ENCODE data around the gene MUC4.
"Not testable (repeated sequence)": the region's sequence is repeated elsewhere in the genome, so short reads cannot be mapped to it uniquely, and the experiment has no call there.

Gene MUC4

DNA sequence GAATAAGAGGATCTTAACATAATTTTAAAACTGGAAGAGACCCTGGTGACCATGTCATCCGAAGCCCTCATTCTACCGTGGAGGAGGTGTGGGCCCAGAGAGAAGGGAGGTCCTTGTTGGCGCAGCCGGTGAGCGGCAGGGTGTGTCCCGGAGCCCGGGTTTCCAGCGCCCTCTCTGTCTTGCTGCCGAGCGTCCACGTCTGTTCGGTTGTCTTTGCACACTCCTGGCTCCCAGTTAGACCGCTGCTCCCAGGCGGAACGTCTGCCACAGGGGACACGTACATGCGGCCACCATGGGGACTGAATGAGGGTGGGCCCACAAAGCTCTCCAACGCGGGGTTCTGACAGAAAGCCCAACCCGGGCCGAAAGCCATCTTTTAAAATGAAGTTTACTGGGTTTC lies 6.6 kb upstream of the MUC4 start:
- Histone ChIP-seq H3K4me1 (ENCODE audit: control insufficient read depth, insufficient read depth, low read length) (no peaks in the 10 kb centered on the region), H3K4me3 (ENCODE audit: low read depth, low read length) (no peak overlapping the region), H3K9me3 (ENCODE audit: control insufficient read depth, insufficient read depth, low read length) (no peaks in the 10 kb centered on the region), H3K36me3 (ENCODE audit: control insufficient read depth, insufficient read depth, low read length) (no peaks in the 10 kb centered on the region), H3K27me3 (ENCODE audit: control insufficient read depth, insufficient read depth, low read length) (no peaks in the 10 kb centered on the region), H3K9ac (ENCODE audit: low read depth, low read length) (no peak overlapping the region)

DNA sequence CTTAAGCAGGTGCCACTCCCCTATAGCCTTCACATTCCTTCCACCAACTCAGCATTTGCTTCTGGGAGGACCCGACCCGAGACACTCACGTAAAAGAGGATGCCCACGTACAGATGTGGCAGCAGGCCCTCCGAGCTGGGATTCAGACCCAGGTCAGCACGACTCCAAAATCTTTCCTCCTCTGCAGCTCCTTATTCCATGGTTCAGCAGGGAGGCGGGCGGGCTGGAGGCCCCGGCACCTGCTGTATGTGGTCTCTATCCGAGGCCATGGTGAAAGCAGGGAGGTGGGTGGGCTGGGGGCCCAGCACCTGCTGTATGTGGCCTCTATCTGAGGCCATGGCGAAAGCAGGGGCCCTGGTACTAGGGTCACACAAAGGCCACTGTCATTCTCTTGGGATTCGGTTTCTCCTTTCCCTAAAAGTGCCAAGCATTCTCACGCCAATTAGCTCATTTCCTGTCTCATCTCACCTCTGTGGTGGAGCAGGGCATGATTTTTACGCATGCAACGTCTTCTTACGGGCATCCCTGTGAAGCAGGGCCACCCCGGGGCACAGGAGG lies 5.9 kb upstream of the MUC4 start:
- no peaks in the 10 kb centered on the region for H3K36me3 ChIP-seq (ENCODE audit: control insufficient read depth, insufficient read depth, low read length)
- H3K4me1 ChIP-seq (ENCODE audit: control insufficient read depth, insufficient read depth, low read length) = no peaks in the 10 kb centered on the region
- H3K9me3 ChIP-seq (ENCODE audit: control insufficient read depth, insufficient read depth, low read length) = no peaks in the 10 kb centered on the region
- H3K9ac ChIP-seq (ENCODE audit: low read depth, low read length) = no peak overlapping the region
- no peak overlapping the region for H3K4me3 ChIP-seq (ENCODE audit: low read depth, low read length)
- H3K27me3 ChIP-seq (ENCODE audit: control insufficient read depth, insufficient read depth, low read length) = no peaks in the 10 kb centered on the region

DNA sequence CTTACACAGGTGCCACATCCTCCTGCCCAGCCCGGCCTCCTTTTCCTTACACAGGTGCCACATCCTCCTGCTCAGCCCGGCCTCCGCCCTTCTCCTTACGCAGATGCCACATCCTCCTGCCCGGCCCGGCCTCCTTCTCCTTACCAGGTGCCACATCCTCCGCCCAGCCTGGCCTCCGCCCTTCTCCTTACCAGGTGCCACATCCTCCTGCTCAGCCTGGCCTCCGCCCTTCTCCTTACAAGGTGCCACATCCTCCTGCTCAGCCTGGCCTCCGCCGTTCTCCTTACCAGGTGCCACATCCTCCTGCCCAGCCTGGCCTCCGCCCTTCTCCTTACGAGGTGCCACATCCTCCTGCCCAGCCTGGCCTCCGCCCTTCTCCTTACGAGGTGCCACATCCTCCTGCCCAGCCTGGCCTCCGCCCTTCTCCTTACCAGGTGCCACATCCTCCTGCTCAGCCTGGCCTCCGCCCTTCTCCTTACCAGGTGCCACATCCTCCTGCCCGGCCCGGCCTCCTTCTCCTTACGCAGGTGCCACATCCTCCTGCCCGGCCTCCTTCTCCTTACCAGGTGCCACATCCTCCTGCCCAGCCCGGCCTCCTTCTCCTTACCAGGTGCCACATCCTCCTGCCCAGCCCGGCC lies 4.7 kb upstream of the MUC4 start:
- H3K4me1 ChIP-seq (ENCODE audit: control insufficient read depth, insufficient read depth, low read length); H3K36me3 ChIP-seq (ENCODE audit: control insufficient read depth, insufficient read depth, low read length); H3K9me3 ChIP-seq (ENCODE audit: control insufficient read depth, insufficient read depth, low read length); H3K9ac ChIP-seq (ENCODE audit: low read depth, low read length); H3K27me3 ChIP-seq (ENCODE audit: control insufficient read depth, insufficient read depth, low read length); H3K4me3 ChIP-seq (ENCODE audit: low read depth, low read length): not testable (repeated sequence)

DNA sequence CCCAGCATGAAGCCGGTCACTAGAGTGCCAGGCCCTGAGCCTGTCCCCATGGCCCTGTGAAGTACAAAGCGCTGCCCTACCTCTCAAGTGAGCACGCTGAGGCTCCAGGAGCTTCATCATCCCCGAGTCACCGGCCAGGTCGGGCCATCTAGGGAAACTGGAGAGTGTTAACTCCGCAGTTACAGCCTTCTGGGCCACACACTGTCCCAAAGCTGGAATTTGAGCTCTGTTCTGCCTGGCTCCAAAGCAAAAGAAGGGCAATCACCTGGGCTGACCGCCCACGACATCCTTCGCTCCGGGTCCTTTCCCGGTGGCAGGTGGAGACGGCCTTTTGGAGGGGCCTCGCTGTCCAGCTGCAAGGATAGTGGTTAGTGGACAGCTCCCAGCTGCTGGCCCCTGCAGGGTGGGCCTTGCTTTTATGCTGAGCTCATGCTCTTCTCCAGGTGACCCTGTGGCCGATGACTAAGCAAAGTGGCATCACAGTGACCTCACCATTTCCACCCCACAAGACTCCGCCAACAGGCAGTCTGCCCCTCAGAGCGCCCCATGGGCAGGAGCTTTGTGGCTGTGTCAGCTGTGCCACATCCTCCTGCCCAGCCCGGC lies 3.5 kb upstream of the MUC4 start:
- no peak overlapping the region for H3K4me3 ChIP-seq (ENCODE audit: low read depth, low read length)

DNA sequence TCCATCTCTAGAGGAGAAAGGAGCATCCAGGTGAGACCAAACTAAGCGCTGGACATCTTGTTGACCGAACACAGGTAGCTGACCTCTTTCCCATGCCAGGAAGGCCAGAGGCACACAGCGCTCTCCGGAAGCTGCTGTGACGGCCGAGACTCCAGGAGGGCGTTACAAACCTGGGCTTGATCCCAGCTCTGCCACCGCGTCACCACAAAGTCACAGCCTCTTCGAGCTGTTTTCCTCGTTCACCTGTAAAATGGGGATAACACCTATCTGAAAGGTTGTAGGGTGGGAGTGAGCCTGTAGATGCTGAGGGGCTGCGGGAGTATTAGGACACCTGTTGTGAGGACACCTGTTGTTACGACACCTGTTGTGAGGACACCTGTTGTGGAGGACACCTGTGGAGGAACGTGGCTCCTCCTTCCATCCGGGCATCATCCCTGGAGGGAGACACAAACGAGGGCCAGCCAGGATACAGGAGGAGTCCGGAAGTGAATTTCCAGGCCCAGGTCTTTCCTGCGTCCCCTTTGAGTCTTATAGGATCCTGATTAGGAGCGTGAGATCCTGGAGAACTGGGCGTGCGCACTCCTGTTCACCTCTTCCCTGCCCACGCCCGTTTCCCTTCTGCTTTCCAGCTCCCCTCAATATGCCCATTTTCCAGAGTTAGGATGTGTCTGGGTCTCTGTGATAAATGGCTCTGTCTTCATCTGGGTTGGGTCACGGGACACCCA lies 2.3 kb upstream of the MUC4 start:
- Histone ChIP-seq H3K4me3 (ENCODE audit: low read depth, low read length) (no peak overlapping the region), H3K9me3 (ENCODE audit: control insufficient read depth, insufficient read depth, low read length) (no peaks in the 10 kb centered on the region), H3K4me1 (ENCODE audit: control insufficient read depth, insufficient read depth, low read length) (no peaks in the 10 kb centered on the region), H3K27me3 (ENCODE audit: control insufficient read depth, insufficient read depth, low read length) (no peaks in the 10 kb centered on the region), H3K9ac (ENCODE audit: low read depth, low read length) (no peak overlapping the region), H3K36me3 (ENCODE audit: control insufficient read depth, insufficient read depth, low read length) (no peaks in the 10 kb centered on the region)

More for the DNA sequence above, 3.5 kb upstream of the MUC4 start:
- no peaks in the 10 kb centered on the region for H3K27me3 ChIP-seq (ENCODE audit: control insufficient read depth, insufficient read depth, low read length)
- no peaks in the 10 kb centered on the region for H3K4me1 ChIP-seq (ENCODE audit: control insufficient read depth, insufficient read depth, low read length)
- H3K9ac ChIP-seq (ENCODE audit: low read depth, low read length) = no peak overlapping the region
- H3K36me3 ChIP-seq (ENCODE audit: control insufficient read depth, insufficient read depth, low read length) = no peaks in the 10 kb centered on the region
- no peaks in the 10 kb centered on the region for H3K9me3 ChIP-seq (ENCODE audit: control insufficient read depth, insufficient read depth, low read length)

DNA sequence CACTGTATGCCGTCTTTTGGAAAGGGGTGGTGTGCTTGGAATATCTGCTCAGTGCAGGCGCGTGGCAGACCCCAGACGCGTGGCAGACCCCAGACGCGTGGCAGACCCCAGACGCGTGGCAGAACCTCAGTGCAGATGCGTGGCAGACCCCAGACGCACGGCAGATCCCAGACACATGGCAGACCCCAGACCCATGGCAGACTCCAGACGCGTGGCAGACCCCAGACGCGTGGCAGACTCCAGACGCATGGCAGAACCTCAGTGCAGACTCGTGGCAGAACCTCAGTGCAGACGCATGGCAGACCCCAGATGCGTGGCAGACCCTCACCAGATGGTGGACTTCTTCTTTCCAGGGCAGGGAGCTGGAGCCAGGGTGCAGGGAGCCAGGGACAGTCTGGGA lies 637 bp upstream of the MUC4 start:
- Histone ChIP-seq H3K36me3 (ENCODE audit: control insufficient read depth, insufficient read depth, low read length) (no peaks in the 10 kb centered on the region), H3K4me3 (ENCODE audit: low read depth, low read length) (no peak overlapping the region), H3K27me3 (ENCODE audit: control insufficient read depth, insufficient read depth, low read length) (no peaks in the 10 kb centered on the region), H3K9me3 (ENCODE audit: control insufficient read depth, insufficient read depth, low read length) (no peaks in the 10 kb centered on the region), H3K9ac (ENCODE audit: low read depth, low read length) (no peak overlapping the region), H3K4me1 (ENCODE audit: control insufficient read depth, insufficient read depth, low read length) (peaks cover 2% of the 10 kb centered on the region)

DNA sequence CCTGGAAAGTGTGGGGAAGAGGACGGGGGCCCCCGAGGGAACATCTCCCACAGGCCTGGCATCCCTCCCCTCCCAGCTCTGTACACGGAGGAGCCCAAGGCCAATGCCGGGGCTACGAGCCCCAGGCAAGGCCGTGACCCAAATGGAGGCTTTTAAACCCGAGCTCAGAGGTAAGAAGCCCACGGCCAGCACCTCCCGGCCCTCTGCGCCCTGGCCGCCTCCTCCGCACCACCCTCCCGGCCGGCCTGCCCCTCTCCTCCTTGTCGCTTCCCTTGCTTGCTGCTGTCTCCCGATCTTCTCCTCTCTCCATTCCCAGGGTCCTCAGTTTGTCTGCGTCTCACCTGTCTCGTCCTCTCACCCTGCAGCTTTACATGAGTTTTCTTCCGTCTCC lies 1.3 kb downstream of the MUC4 start:
- Histone ChIP-seq H3K9me3 (ENCODE audit: control insufficient read depth, insufficient read depth, low read length) (no peaks in the 10 kb centered on the region), H3K27me3 (ENCODE audit: control insufficient read depth, insufficient read depth, low read length) (no peaks in the 10 kb centered on the region), H3K36me3 (ENCODE audit: control insufficient read depth, insufficient read depth, low read length) (no peaks in the 10 kb centered on the region), H3K4me3 (ENCODE audit: low read depth, low read length) (peak overlapping the region; percentile 6), H3K4me1 (ENCODE audit: control insufficient read depth, insufficient read depth, low read length) (peaks cover 11% of the 10 kb centered on the region), H3K9ac (ENCODE audit: low read depth, low read length) (no peak overlapping the region)

DNA sequence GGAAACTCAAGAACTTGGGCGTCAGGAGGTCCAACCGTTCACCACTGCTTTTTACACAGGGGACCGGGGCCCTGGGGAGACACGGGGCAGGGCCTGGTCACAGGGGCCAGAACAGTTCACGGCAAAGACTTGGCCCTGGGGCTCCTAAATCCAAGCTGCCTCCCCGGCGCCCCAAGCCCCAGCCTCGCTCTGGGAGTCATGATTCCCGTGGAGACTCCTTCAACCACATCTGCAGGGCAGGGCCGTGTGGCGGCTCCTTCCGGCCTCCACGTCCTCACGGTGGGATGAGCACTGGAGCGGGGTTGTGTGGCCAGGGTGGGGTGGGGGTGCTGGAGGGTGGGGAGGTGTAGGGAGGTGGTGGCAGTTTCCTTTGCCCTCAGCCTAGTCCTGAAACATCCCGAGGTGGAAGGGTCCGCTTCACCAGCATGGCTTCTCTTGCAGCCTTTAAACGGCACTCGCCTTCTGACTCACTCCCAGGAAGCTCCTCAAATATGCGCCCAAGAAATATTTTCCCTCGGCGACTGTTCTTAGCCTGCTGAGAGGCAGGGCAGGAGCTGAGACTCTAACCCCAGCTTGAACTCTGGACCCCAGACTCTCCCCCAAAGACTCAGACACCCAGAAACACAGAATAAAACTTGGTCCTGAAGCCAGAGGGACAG lies 1.8 kb downstream of the MUC4 start:
- H3K36me3 ChIP-seq (ENCODE audit: control insufficient read depth, insufficient read depth, low read length) = no peaks in the 10 kb centered on the region
- H3K4me1 ChIP-seq (ENCODE audit: control insufficient read depth, insufficient read depth, low read length) = peaks cover 11% of the 10 kb centered on the region
- H3K9ac ChIP-seq (ENCODE audit: low read depth, low read length) = no peak overlapping the region
- no peak overlapping the region for H3K4me3 ChIP-seq (ENCODE audit: low read depth, low read length)
- H3K27me3 ChIP-seq (ENCODE audit: control insufficient read depth, insufficient read depth, low read length) = no peaks in the 10 kb centered on the region
- no peaks in the 10 kb centered on the region for H3K9me3 ChIP-seq (ENCODE audit: control insufficient read depth, insufficient read depth, low read length)

DNA sequence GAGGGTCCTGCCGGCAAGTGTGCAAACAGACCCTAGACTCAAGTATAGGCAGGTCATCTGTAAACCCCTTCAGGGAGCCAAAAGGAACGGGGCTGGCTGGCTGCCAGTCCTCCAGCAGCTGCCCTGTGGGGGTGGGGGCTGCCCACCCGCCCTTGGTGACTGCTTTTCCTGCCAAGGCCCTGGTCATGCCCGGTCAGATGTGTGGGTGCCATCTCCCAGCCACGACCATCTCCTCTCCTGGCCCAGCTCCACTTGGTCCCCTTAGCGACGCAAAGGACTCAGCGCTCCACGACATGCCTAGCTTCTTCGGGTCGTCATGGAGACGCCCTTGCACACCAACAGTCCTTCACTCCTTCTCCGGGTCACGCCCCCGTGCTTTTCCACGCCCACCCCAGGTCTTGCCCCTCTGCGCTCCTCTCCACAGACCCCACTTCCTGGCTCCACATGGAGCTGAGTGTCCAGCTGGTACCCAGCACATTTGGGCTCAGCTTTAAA lies 2.4 kb downstream of the MUC4 start:
- H3K9me3 ChIP-seq (ENCODE audit: control insufficient read depth, insufficient read depth, low read length) = no peaks in the 10 kb centered on the region
- peaks cover 11% of the 10 kb centered on the region for H3K4me1 ChIP-seq (ENCODE audit: control insufficient read depth, insufficient read depth, low read length)
- H3K9ac ChIP-seq (ENCODE audit: low read depth, low read length) = no peak overlapping the region
- H3K27me3 ChIP-seq (ENCODE audit: control insufficient read depth, insufficient read depth, low read length) = no peaks in the 10 kb centered on the region
- no peaks in the 10 kb centered on the region for H3K36me3 ChIP-seq (ENCODE audit: control insufficient read depth, insufficient read depth, low read length)
- H3K4me3 ChIP-seq (ENCODE audit: low read depth, low read length) = no peak overlapping the region

DNA sequence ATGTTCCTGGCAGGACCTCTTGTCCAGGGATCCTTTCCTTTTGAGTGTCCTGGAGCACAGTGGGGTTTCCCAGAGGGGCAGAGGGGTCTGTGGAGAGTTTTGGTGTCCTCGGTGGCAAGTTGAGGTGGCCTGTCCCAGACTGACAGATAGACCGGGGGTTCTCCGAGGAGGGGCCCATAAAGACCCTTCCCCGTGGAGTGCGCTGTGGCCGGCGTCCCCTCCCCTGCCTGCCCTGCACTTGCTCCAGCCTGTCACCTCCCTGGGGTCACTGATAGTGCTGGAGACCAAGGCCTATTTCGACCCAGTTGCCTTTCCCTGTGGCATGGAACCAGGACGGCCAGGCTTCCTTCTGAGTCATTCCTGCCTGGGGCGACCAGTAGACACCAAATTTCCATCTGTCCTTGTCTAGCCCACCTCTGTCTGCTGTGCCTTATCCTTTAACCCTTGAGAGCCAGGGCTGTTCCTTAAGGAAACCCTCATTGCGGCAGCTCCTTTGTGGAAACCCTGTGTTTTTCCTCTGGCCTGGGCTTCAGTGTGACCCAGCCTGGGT lies 2.9 kb downstream of the MUC4 start:
- no peaks in the 10 kb centered on the region for H3K27me3 ChIP-seq (ENCODE audit: control insufficient read depth, insufficient read depth, low read length)
- H3K9me3 ChIP-seq (ENCODE audit: control insufficient read depth, insufficient read depth, low read length) = no peaks in the 10 kb centered on the region
- H3K9ac ChIP-seq (ENCODE audit: low read depth, low read length) = no peak overlapping the region
- H3K4me3 ChIP-seq (ENCODE audit: low read depth, low read length) = no peak overlapping the region
- H3K4me1 ChIP-seq (ENCODE audit: control insufficient read depth, insufficient read depth, low read length) = peaks cover 11% of the 10 kb centered on the region
- no peaks in the 10 kb centered on the region for H3K36me3 ChIP-seq (ENCODE audit: control insufficient read depth, insufficient read depth, low read length)

DNA sequence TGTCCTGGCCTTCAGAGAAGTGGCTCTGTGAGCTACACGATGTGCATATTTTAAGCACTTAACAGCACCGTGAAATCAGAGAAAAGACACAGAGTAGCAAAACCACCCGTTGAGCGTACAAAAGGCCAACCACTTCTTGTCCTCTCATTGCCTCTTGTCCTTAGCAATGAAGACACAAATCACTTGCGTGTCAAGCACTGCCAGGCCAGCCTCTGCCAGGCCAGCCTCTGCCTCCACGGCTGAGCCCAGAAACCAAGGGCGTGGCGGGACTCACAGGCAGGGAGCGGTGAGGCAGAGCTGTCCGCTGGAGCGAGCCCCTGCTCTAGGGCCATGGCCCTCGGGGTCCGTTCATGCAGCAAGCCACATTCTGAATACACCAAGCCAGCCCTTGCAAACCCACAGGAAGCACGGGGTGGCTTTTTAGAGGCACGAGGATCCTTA lies 4.0 kb downstream of the MUC4 start:
- H3K4me1 ChIP-seq (ENCODE audit: control insufficient read depth, insufficient read depth, low read length) = peaks cover 11% of the 10 kb centered on the region
- H3K9ac ChIP-seq (ENCODE audit: low read depth, low read length) = no peak overlapping the region
- H3K36me3 ChIP-seq (ENCODE audit: control insufficient read depth, insufficient read depth, low read length) = no peaks in the 10 kb centered on the region
- no peaks in the 10 kb centered on the region for H3K27me3 ChIP-seq (ENCODE audit: control insufficient read depth, insufficient read depth, low read length)
- H3K9me3 ChIP-seq (ENCODE audit: control insufficient read depth, insufficient read depth, low read length) = no peaks in the 10 kb centered on the region
- no peak overlapping the region for H3K4me3 ChIP-seq (ENCODE audit: low read depth, low read length)
